ENCODE results near the gene PCSK7.

GRCh38 chr11:117189941-117190544, 41.8 kb downstream of the PCSK7 start:
- no peak for TF ChIP-seq CTCF (conservative IDR thresholded peaks at IDR 0.05; ENCODE audit: low read depth, low read length)
- no peak for TF ChIP-seq EZH2 (IDR thresholded peaks at IDR 0.05; ENCODE audit: low read length, unreplicated experiment)
